ENCODE results near the gene PDIA2.

DNA sequence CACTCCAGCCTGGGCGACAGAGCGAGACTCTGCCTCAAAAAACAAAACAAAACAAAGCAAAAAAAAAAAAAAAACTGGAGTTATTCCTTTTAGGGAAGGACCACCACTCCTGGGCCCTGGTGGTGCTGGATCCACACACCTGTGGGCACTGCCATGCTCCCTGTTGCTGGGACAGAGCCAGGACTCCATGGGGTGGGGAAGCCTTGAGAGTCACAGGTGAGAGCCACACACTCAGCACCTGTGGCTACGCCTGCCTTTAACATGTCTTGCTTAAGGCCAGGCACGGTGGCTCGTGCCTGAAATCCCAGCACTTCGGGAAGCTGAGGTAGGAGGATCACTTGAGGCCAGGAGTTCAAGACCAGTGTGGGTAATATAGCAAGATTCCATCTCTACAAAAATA, 18.3 kb downstream of the PDIA2 start:
- TF ChIP-seq CTCF (conservative IDR thresholded peaks at IDR 0.05) (no peak), EZH2 (IDR thresholded peaks at IDR 0.05; ENCODE audit: low read depth) (no peak)
